Stimulated activated CD8-positive, alpha-beta memory T cell treated with anti-CD3 and anti-CD28 coated beads, Interleukin-12 subunit alpha, Interleukin-12 subunit beta, amount 100 ng/mL, for 24 hours (primary cell): Measurements from ENCODE around the gene NLRC4.
"Not testable (repeated sequence)": the region's sequence is repeated elsewhere in the genome, so short reads cannot be mapped to it uniquely, and the experiment has no call there.

Experiments used
- DNase-seq: peaks from one replicate; pipeline ENCODE4 v3.0.0-alpha.2; 2020; ENCODE audit errors: extremely low read depth

The NLRC4 gene, protein sequence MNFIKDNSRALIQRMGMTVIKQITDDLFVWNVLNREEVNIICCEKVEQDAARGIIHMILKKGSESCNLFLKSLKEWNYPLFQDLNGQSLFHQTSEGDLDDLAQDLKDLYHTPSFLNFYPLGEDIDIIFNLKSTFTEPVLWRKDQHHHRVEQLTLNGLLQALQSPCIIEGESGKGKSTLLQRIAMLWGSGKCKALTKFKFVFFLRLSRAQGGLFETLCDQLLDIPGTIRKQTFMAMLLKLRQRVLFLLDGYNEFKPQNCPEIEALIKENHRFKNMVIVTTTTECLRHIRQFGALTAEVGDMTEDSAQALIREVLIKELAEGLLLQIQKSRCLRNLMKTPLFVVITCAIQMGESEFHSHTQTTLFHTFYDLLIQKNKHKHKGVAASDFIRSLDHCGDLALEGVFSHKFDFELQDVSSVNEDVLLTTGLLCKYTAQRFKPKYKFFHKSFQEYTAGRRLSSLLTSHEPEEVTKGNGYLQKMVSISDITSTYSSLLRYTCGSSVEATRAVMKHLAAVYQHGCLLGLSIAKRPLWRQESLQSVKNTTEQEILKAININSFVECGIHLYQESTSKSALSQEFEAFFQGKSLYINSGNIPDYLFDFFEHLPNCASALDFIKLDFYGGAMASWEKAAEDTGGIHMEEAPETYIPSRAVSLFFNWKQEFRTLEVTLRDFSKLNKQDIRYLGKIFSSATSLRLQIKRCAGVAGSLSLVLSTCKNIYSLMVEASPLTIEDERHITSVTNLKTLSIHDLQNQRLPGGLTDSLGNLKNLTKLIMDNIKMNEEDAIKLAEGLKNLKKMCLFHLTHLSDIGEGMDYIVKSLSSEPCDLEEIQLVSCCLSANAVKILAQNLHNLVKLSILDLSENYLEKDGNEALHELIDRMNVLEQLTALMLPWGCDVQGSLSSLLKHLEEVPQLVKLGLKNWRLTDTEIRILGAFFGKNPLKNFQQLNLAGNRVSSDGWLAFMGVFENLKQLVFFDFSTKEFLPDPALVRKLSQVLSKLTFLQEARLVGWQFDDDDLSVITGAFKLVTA

DNA sequence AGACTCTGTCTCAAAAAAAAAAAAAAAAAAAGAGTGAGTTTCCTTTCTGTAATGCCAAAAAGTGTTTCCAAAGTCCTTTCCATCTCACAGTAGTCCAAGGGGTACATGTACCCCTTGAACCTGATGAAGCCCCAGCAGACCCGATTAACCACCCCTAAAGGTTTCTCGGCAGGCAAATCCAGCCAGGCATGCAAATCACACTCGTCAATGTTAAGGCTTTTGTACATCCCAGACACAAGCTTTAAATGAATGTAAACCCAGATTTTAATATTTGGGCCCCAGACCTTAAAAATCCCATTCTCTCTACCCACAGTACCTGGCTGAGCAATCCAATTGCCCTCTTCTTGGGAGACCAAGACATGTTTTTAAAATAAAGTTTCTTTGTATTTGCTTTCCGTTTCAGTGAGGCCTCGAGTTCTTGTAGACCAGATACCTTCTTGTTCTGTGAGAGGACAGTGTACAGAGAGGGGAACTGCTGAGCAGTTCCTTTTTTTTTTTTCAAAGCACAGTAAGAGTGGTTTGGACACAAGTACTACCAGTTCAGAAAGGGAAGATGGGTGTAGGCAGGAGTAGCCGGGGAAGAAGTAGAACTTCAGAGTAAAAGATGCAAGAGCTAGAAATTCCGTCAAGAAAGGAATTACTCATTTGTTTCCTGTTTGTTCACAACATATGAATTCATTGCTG lies at the start of gene NLRC4:
Gene NLRC4, minus strand, starts transcription at position 465 of the 684 bp plus-strand sequence. CDS start 8,111 bp downstream, outside the sequence.
- DNase-seq: no peak

DNA sequence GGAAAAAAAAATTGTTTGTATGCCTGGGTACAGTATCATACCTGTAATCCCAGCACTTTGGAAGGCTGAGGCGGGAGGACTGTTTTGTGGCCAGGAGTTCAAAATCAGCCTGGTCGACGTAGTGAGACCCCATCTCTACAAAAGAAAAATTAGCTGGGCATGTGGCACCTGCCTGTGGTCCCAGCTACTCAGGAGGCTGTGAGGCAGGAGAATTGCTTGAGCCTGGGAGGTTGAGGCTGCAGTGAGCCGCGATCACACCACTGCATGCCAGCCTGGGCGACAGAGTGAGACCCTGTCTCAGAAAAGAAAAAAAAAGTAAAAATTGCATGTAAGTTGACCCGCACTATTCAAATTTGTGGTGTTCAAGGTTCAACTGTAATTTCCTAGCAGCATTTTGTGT lies 45.9 kb upstream of the NLRC4 start:
- DNase-seq: no peak

DNA sequence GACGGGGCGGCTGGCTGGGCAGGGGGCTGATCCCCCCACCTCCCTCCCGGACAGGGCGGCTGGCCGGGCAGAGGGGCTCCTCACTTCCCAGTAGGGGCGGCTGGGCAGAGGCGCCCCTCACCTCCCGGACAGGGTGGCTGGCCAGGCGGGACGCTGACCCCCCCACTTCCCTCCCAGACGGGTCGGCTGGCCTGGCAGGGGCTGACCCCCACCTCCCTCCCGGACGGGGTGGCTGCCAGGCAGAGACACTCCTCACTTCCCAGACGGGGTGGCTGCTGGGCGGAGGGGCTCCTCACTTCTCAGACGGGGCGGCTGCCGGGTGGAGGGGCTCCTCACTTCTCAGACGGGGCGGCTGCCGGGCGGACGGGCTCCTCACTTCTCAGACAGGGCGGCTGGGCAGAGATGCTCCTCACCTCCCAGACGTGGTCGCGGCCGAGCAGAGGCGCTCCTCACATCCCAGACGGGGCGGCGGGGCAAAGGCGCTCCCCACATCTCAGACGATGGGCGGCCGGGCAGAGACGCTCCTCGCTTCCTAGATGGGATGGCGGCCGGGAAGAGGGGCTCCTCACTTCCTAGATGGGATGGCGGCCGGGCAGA lies 29.4 kb upstream of the NLRC4 start:
- not testable (repeated sequence) for DNase-seq

DNA sequence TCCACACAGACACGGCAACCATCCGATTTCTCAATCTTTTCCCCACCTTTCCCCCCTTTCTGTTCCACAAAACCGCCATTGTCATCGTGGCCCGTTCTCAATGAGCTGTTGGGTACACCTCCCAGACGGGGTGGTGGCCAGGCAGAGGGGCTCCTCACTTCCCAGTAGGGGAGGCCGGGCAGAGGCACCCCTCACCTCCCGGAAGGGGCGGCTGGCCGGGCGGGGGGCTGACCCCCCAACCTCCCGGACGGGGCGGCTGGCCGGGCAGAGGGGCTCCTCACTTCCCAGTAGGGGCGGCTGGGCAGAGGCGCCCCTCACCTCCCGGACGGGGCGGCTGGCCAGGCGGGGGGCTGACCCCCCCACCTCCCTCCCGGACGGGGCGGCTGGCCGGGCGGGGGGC lies 28.8 kb upstream of the NLRC4 start:
- not testable (repeated sequence) for DNase-seq

DNA sequence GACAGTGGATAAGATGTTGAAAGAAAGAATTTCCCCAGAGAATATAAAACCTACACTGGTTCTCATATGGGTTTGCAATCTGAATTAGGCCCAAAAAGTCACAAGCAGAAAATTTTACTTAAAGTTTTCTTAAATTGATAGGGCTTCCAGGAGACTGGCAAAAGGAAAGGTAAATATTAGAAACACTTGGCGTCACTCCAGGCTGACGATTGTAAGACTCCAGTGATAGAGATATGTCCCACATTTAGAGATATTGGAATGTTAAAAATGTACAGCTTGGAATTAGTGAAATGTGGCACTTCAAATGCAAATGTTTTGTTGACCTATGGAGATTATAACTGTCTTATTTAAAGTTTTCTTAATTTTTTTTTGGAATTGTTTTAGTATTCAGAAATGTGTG lies 27.1 kb upstream of the NLRC4 start:
- no peak for DNase-seq

DNA sequence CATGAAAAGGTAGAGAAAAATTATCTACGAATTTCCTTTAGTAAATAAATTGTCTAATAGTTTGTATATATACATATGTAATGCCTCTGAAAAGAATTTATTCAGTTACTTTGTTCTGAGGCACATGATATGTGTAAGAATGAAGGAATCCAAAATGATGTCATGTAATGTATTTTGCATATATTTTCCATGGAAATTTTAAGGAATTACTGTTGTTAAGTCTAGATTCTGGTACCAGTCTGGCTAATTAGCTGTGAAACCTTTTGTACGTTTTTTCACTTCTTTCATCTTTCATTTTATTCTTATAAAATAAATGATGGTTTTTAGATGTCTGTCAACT lies 25.3 kb upstream of the NLRC4 start:
- no peak for DNase-seq

DNA sequence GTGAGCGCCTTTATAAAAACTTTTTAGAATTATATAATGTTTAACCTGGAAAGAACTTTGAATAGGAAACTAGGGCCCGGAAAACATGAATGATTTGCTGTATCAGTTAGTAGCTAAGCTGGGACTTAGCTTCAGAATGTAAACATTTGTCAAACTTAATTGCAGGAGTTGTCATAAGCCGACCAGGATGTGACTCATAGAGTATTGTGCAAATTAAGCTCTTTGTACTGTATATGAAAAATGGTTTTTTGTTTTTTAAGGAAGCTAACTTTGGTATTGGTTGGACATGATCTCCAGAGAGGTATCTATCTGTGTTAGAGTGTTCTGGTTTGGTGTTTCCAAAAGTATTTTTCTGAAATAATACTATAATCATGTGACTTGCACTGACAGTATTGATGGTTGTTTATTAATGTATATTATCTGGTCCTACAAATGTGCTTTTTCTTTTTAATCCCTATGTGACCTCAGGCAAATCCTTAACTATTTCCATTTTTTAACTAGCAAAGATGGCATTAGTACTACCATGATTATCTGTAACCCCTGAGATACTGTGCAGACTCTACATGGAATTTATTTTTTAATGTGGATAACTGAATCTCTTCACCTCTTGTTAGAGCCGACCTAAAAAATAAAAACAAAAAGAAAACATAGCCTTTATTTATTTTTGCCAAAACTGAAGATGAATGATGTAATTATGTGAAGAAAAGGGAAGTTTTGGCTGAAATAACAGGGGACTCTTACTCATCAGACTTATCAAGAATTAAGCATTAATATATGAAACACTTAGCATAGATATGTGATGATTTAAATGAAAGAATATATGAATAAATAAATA lies 24.7 kb upstream of the NLRC4 start:
- no peak for DNase-seq

DNA sequence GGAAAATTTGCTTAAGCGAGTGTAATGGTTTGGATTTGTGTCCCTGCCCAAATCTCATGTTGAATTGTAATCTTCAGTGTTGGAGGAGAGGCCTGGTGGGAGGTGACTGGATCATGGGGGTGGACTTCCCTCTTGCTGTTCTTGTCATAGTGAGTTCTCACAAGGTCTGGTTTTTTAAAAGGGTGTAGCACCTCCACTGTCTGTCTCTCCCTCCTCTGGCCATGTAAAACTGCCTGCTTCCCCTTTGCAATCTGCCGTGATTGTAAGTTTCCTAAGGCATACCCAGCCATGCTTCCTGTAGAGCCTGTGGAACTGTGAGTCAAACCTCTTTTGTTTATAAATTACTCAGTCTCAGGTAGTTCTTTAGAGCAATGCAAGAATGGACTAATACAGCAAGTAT lies 19.6 kb upstream of the NLRC4 start:
- no peak for DNase-seq

DNA sequence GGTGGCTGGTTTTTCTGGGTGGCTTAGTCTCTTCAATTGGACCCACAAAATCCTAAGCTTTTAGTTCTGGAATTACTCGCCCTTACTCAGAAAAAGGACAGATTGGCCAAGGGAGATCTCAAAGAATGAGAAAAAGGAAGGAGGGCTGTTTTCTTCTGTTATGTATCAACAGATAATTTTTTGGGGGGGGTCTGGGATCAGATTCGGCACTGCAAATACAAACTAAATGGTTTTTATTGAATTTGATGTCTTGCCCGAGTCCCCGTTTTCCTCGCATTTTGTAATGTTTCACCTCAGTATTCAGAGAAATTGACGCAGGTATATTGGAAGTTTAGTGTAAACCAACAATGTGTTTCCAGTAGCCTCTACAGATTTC lies 13.8 kb upstream of the NLRC4 start:
- no peak for DNase-seq

DNA sequence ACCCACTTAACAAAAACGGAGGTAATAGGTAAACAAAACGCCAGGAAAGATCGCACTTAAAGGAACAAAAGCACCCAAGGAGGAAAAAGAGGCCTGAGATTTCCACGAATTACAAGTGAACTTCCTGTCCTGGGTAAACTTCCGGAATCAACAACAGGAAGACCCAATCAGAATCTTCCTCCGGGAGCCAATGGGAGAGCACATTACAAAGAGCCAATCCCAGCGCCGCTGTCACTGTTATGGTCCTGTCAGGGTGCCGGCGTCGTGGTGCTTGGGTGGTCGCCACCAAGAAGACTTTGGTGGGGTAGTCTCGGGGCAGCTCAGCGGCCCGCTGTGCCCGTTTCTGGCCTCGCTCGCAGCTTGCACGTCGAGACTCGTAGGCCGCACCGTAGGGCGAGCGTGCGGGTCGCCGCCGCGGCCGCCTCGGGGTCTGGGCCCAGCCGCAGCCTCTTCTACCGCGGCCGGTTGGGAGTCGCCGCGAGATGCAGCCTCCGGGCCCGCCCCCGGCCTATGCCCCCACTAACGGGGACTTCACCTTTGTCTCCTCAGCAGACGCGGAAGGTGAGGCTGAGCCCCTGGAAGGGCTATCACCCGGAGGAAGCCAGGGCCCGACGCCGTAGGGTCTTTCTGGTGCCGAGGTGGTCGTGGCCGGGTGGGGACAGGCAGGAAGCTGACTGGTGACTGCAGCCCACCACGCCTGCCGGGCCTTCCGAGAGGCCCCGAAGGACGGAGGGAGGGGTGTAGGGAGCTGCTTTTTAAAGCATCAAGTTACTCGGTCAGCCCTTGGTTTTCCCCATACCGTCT lies 13.2 kb upstream of the NLRC4 start, which contains the start of gene YIPF4:
Gene YIPF4, plus strand, starts transcription at position 231 of the 804 bp plus-strand sequence. Its CDS starts 252 bp downstream, at position 483.
- peak; percentile 59 for DNase-seq

DNA sequence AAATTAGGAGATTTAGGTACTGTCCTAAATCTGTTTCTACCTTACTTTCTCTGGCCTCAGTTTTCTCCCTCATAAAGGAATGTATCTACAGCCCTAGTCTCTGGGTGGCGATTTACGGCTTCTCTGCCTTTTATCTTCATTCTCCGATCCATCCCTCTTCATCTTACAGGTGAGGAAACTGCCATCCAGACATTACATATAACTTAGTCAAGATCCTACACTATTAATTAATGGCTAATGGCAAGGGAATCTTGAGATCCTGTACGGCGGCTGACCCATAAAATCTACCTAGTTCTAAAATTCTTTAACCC lies 12.6 kb upstream of the NLRC4 start:
- DNase-seq: no peak

DNA sequence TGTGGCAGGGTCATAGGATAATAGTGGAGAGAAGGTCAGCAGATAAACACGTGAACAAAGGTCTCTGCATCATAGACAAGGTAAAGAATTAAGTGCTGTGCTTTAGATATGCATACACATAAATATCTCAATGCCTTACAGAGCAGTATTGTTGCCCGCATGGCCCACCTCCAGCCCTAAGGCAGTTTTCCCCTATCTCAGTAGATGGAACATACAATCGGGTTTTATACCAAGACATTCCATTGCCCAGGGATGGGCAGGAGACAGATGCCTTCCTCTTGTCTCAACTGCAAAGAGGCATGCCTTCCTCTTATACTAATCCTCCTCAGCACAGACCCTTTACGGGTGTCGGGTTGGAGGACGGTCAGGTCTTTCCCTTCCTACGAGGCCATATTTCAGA lies 11.1 kb upstream of the NLRC4 start:
- not testable (repeated sequence) for DNase-seq

DNA sequence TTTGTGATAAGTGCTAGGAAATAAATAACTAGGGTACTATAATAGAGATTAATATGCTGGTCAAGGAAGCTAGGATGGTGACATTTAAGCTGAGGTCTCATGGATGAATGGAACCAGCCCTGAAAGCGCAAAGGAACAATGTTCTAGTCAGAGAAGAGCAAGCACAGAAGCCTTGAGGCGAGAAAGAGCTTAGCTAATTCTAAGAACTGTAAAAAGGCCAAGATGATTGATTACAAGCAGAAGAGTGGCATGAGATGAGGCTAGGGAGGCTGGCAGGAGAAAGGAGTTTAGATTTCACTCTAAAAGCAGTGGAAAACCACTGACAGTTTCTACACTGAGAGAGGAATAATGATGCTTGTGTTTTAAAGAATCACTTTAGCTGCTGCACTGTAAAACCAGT lies 9.6 kb upstream of the NLRC4 start:
- no peak for DNase-seq

DNA sequence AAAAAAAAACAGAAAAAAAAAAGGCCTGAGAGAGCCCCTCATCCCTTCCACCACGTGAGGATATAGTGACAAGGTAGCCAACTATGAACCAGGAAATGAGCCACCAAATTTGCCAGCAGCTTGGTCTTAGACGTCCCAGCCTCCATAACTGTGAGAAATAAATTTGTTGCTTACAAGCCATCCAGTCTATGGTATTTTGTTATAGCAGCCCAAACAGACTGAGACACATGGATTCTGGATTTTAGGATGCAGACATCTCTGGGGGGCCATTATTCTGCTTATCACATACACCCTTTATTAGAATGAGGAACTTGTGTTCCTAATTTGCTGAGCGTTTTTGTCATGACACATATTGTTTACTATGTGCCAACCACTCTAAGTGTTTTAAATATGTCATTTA lies 7.6 kb upstream of the NLRC4 start:
- DNase-seq: no peak

DNA sequence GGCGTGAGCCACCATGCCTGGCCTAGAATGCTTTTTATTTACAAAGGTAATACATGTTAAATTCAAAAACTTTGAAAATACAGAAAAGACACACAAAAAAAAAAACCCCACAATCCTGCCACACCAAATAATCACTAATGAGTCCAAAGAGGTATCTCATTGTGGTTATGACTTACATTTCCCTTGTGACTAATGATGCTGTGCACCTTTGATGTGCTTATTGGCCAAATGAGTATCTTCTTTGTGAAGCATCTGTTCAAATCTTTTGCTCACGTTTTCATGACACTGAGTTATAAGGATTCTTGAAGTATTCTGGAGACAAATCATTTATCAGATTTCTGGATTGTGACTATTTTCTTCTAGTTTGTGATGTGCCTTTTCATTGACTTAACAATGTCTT lies 6.4 kb upstream of the NLRC4 start:
- DNase-seq: no peak

DNA sequence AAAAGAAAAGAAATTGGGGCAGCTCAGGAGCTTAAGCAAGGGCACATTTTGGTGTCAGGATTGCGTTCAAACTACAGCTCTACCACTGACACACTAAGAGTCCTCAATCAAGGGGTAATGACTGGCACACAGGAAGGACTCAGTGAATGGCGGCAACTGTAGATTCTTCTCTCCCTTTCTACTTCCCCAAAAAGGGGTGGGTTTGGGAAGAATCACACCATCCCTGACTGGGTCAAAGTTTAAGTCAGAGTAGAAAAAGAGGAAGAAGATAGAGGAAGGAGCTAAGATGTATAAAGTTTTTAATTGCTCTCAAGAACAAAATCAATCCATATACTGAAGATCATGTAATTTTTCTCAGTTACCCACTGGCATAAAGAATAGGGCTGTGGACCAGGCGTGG lies 2.6 kb downstream of the NLRC4 start:
- DNase-seq: no peak

DNA sequence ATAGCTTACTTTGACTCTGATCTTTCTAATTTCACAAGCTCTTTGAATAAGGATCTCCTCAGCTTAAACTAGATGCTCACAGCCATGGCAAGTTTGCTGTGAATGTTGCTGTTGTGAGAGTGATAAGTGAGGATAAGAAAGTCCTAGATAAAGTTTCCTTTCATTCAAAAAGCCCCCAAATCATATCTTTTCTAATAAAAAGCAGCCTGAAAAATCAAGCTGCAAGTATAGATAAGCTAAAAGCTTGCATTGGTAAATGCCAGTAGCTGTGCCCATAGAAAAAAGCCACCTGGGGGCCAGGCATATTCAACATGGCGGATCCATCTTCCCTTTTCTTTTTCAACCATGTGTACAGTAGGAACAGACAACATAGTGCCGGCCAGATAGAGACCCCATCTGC lies 4.3 kb downstream of the NLRC4 start:
- no peak for DNase-seq

DNA sequence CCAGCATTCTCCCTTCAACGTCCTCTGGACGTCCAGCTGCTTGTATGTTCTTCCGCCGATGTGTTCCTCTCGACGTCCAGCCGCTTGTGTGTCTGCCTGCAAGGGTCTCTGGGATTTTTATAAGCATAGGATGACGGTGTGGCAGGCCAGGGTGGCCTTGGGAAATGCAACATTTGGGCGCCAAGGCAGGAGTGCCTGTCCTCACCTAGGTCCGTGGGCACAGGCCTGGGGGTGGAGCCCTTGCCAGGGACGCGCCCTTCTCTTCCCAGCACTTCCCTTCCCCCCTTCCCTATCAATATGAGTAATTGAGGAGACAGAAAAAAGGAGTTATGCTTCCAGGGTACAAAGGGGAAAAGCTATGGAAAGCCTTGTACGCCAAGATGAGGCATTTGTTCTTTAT lies 6.4 kb downstream of the NLRC4 start:
- no peak for DNase-seq

DNA sequence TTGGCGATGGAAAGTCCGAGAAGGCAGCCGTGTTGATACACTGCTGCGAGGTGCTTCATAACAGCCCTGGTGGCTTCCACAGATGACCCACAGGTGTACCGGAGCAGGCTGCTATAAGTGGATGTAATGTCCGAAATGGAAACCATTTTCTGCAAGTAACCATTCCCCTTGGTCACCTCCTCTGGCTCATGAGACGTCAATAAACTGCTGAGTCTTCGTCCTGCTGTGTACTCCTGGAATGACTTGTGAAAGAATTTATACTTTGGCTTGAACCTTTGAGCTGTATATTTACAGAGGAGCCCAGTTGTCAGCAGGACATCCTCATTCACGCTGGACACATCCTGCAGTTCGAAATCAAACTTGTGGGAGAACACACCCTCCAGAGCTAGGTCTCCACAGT lies 14.4 kb downstream of the NLRC4 start:
- no peak for DNase-seq

DNA sequence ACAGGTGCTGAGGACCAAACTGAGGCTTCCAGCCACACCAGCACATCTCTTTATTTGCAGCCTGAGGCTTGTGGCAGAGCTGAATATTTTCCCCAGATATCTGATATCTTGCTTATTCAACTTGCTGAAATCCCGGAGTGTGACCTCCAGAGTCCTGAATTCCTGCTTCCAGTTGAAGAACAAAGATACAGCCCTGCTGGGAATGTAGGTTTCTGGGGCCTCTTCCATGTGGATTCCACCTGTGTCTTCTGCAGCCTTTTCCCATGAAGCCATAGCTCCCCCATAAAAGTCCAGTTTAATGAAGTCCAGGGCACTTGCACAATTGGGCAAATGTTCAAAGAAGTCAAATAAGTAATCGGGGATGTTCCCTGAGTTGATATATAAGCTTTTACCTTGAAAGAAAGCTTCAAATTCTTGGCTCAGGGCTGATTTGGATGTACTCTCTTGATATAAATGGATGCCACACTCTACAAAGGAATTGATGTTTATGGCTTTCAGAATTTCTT lies 14.9 kb downstream of the NLRC4 start:
- DNase-seq: no peak
